NCI-H345 treated with DMSO at 0.1 percent for 48 hours (cell line): Measurements from ENCODE around the gene GTPBP4.
"Not testable (repeated sequence)": the region's sequence is repeated elsewhere in the genome, so short reads cannot be mapped to it uniquely, and the experiment has no call there.

Source experiments
- DNase-seq: peaks from one replicate; lab custom pipeline; 2025; ENCODE audit not compliant: unreplicated experiment; lab: John Stamatoyannopoulos, UW

Gene GTPBP4

GRCh38 chr10:1024103-1024502 is 35.9 kb downstream of the GTPBP4 start:
- no peak for DNase-seq

DNA sequence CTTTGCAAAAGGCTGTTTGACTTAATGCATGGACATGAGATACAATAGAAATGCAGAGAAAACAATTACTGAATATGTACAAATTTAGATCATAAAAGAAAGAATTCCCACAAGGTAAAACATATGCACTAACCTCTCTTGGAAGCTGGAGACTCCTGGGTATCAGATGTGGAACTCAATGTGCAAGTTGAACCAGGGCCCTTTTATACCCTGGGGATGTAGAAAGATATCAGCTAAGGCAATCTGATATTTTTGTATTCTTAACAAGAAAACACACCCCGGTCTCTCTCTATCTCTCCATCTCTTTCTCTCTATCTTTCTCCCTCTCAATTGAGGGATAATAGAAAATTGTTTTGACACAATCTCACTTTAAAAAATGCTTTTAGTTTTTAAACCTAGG is 37.4 kb downstream of the GTPBP4 start, which contains the start of gene IDI2:
Gene IDI2, minus strand, starts transcription at position 177 of the 400 bp plus-strand sequence. CDS start 1,136 bp downstream, outside the sequence.
- DNase-seq = no peak

- DNase-seq = no peak
These were observed 38.3 kb downstream of the GTPBP4 start for GRCh38 chr10:1026578-1026977.

DNA sequence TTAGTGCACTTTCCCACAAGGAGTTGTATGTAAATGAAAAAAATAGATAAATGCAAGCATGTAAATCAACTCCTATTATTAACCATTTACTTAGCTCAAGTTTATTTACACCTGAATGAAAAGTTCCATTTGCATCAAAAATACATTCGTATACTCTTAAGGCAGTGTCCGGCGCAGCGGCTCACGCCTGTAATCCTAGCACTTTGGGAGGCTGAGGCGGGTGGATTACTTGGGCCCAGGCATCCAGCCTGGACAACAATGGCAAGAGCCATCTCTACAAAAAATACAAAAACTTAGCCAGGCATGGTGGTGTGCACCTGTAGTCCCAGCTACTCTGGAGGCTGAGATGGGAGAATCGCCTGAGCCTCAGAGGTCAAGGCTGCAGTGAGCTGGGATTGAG is 41.6 kb downstream of the GTPBP4 start:
- no peak for DNase-seq

- DNase-seq = no peak
These were observed 45.4 kb downstream of the GTPBP4 start for GRCh38 chr10:1033601-1034000.

DNA sequence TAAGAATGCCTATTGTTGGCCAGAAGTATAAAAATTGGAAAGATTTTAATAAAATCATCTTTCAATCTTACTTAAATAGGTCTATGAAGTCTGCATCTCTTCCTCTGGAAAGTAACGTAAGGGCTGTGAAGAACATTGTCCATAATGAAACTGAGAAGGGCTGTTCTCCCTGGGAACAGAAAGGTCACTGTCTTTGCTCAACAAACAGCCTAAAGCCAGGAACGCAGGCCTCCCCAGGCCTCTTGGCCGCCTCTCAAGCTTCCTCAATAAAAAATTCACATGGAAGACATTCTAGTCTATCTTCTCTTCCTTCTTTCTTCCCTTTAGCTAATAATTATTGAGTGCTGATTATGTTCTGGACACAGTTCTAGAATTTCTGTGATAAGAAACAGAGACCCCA is 46.5 kb downstream of the GTPBP4 start:
- DNase-seq = no peak

- no peak for DNase-seq
These were observed 47.0 kb downstream of the GTPBP4 start for GRCh38 chr10:1035201-1035600.

DNA sequence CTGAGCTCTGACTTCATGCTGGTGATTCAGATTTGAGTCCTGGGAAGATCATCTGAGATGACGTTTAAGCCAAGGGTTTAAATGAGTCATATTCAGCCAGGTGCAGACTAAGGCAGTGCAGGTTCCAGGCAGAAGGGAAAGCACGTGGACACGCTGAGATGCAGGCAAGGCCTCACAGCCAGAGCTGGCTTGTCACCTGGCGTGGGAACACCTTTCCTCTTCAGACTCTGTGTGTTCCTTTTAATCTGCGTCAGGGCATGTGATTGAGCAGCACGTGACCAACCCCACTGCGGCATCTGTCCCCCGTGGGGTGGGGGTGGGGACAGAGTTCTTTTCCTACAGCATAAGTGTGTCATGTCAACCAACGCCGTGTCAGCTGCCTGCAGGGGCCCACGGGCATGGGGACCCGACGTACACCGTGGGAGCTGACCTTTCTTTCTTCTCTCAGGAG is 48.1 kb downstream of the GTPBP4 start:
- DNase-seq = no peak

GRCh38 chr10:1037098-1037497 is 48.9 kb downstream of the GTPBP4 start:
- no peak for DNase-seq

GRCh38 chr10:1038769-1039168 is 50.5 kb downstream of the GTPBP4 start:
- not testable (repeated sequence) for DNase-seq

GRCh38 chr10:1040133-1040532 is 51.9 kb downstream of the GTPBP4 start:
- DNase-seq = no peak

- no peak for DNase-seq
These were observed 53.3 kb downstream of the GTPBP4 start for GRCh38 chr10:1041514-1041913.

- DNase-seq = no peak
These were observed 55.3 kb downstream of the GTPBP4 start for GRCh38 chr10:1043532-1043995.

- DNase-seq = no peak
These were observed 55.9 kb downstream of the GTPBP4 start for GRCh38 chr10:1044146-1044545.

- no peak for DNase-seq
These were observed 56.7 kb downstream of the GTPBP4 start for GRCh38 chr10:1044964-1045363.

DNA sequence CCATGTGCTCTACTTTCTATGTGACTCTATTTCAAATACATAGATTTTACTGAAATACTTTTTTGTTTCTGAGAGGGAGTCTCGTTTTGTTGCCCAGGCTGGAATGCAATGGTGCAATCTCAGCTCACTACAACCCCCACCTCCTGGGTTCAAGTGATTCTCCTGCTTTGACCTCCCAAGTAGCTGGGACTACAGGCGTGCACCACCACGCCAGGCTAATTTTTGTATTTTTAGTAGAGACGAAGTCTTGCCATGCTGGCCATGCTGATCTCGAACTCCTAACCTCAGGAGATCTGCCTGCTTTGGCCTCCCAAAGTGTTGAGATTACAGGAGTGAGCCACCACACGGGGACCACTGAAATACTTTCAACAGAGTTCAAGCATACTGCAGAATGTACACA is 57.2 kb downstream of the GTPBP4 start:
- DNase-seq = no peak

DNA sequence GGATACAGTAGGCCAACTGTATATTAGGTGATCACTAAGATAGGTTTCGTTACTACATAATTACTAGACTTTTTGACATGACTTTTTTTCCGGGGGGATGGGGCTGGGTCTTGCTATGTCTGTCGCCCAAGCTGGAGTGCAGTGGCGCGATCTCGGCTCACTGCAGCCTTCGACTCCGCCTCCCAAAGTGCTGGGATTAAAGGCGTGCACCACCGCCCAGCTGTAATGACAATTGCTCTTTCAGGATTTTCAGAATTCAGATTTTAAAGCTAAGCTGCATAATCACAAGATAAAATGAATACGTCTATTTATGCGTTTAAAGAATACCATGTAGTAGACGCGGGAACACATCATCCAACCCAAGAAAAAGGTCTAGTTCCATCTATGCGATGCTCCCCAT is 59.7 kb downstream of the GTPBP4 start:
- no peak for DNase-seq

DNA sequence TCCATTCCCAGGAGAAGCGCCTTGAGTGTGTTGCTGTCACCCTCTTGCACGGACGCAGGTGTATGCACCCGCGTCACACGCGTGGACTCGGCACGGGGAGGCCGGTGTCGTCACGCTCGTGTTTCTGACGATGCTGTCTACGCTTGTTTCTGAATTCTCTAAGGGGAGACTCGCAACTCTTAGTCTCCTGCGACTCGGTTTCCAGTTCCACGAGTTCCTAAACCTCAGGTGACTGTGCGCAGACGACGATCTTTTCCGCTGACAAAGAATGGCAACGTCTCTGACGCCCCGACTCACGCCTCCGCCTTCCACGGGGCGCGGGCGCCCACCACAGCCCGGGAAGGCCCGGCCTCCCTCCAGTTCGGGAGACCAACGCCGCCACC is 60.1 kb downstream of the GTPBP4 start:
- no peak for DNase-seq

DNA sequence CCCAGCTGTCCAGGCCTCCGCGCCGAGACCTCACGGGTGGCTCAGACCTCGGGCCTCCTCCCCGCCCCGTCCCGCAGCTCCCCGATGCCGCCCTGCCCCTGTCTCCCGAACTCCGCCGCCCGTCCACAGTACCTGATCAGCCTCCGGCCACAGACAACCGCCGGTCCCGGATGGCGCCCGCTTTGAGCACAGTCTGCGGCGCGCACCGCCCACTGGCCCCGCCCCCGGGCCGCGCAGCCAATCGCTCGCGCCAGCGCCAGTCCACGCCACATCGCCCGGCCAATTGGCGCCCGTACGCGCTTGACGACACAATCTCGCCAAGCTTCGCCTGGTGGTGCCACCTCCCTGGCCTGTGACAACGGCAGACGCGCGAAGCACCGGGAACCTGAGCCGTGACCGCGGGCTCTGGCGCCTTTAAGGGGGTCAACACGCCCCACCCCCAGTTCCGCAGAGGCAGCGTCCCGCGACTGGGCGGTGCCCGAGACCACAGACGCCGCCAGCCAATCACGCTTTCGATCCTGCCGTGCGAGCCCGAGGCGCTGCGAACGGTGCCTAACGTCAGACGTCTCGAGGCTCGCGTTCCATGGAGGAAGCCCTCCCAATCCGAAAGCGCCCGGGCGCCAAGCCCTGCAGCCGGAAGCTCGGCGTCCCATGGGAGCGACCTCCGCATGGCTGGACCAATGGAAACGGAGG is 60.6 kb downstream of the GTPBP4 start, which contains the start of gene IDI1:
Gene IDI1, minus strand, starts transcription at position 388 of the 693 bp plus-strand sequence. Its CDS starts 116 bp downstream, at position 272.
- peak; percentile 99 for DNase-seq

GRCh38 chr10:1049425-1049958 is 61.3 kb downstream of the GTPBP4 start:
- DNase-seq = no peak

GRCh38 chr10:1050145-1050544 is 61.9 kb downstream of the GTPBP4 start:
- DNase-seq = no peak

DNA sequence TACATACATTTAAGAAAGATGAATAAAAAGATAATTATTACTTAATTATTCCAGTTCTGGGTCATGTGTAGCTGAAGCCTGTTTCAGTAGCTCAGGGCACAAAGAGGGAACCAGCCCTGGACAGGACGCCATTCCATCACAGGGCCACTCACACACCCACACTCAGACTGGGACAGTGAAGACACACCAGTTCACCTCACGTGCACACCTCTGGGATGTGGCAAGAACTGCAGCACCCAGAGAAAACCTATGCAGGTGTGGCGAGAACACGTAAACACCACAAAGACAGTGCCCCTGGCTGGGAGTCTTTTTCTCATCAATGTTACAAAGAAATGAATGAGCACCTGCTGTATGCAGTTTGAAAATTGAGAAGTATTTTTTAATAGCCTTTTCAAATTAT is 62.3 kb downstream of the GTPBP4 start:
- no peak for DNase-seq

- no peak for DNase-seq
These were observed 66.5 kb downstream of the GTPBP4 start for GRCh38 chr10:1054684-1055083.
